H9 (cell line): ENCODE measurements around the gene ARSI. TPM values are rescaled to one million over a fixed set of nuclear protein-coding genes. Genes with fewer than 3 reads are reported as not detected.

ENCODE experiments used
- DNase-seq: peaks from one replicate; pipeline ENCODE4 v3.0.0-alpha.2; 2017
- H2AFZ ChIP-seq: one replicate; pipeline ENCODE4 v1.6.1; 2013; ENCODE audit warnings: mild to moderate bottlenecking, low read length, control low read depth, moderate library complexity
- H2AK5ac ChIP-seq: 2 replicates; pipeline ENCODE4 v1.6.1; 2013; ENCODE audit warnings: low read length, control low read depth, mixed read lengths; ENCODE audit not compliant: insufficient read length
- H2BK120ac ChIP-seq: one replicate; pipeline ENCODE4 v1.6.1; 2013; ENCODE audit warnings: low read depth, mild to moderate bottlenecking, low read length, control low read depth, inconsistent platforms; ENCODE audit not compliant: poor library complexity, severe bottlenecking
- H2BK12ac ChIP-seq: 2 replicates; pipeline ENCODE4 v1.6.1; 2013; ENCODE audit warnings: low read length, control low read depth, mixed read lengths, low read depth; ENCODE audit not compliant: insufficient read length
- H2BK15ac ChIP-seq: 2 replicates; pipeline ENCODE4 v1.6.1; 2013; ENCODE audit warnings: low read depth, low read length, control low read depth
- H2BK20ac ChIP-seq: one replicate; pipeline ENCODE4 v1.6.1; 2013; ENCODE audit warnings: low read depth, mild to moderate bottlenecking, low read length, control low read depth, inconsistent platforms; ENCODE audit not compliant: poor library complexity, severe bottlenecking
- H2BK5ac ChIP-seq: 2 replicates; pipeline ENCODE4 v1.6.1; 2013; ENCODE audit warnings: low read length, control low read depth, mixed read lengths; ENCODE audit not compliant: insufficient read length
- H3K14ac ChIP-seq: 2 replicates; pipeline ENCODE4 v1.6.1; 2013; ENCODE audit warnings: low read length, control low read depth; ENCODE audit not compliant: insufficient read depth
- H3K18ac ChIP-seq: 2 replicates; pipeline ENCODE4 v1.6.1; 2013; ENCODE audit warnings: low read depth, mild to moderate bottlenecking, mixed read lengths, low read length, control low read depth; ENCODE audit not compliant: insufficient read length
- H3K23ac ChIP-seq: 2 replicates; pipeline ENCODE4 v1.6.1; 2013; ENCODE audit warnings: low read length, control low read depth, mixed read lengths, low read depth; ENCODE audit not compliant: insufficient read length
- H3K23me2 ChIP-seq: 2 replicates; pipeline ENCODE4 v1.6.1; 2013; ENCODE audit warnings: low read depth, mild to moderate bottlenecking, mixed read lengths, low read length, control low read depth; ENCODE audit not compliant: insufficient read length, poor library complexity, severe bottlenecking
- H3K27ac ChIP-seq: 2 replicates; pipeline ENCODE4 v1.5.1; 2013; ENCODE audit warnings: low read length, control low read depth, mixed read lengths, low read depth; ENCODE audit not compliant: insufficient read length
- H3K27me3 ChIP-seq: 2 replicates; pipeline ENCODE4 v1.6.1; 2013; ENCODE audit warnings: low read length, control low read depth, inconsistent platforms; ENCODE audit not compliant: insufficient read depth
- H3K4ac ChIP-seq: 2 replicates; pipeline ENCODE4 v1.6.1; 2013; ENCODE audit warnings: low read depth, mild to moderate bottlenecking, control low read depth, inconsistent platforms, low read length, moderate library complexity
- H3K4me1 ChIP-seq: 2 replicates; pipeline ENCODE4 v1.6.1; 2013; ENCODE audit warnings: low read length, control low read depth, inconsistent platforms; ENCODE audit not compliant: insufficient read depth
- H3K4me2 ChIP-seq: 2 replicates; pipeline ENCODE4 v1.6.1; 2013; ENCODE audit warnings: low read length, control low read depth, mixed read lengths; ENCODE audit not compliant: insufficient read length, insufficient read depth
- H3K56ac ChIP-seq: 2 replicates; pipeline ENCODE4 v1.6.1; 2013; ENCODE audit warnings: low read depth, mild to moderate bottlenecking, mixed read lengths, low read length, control low read depth; ENCODE audit not compliant: insufficient read length
- H3K79me1 ChIP-seq: 2 replicates; pipeline ENCODE4 v1.6.1; 2013; ENCODE audit warnings: low read depth, mild to moderate bottlenecking, moderate library complexity, low read length, control low read depth, inconsistent platforms; ENCODE audit not compliant: insufficient read depth, poor library complexity, severe bottlenecking
- H3K79me2 ChIP-seq: 2 replicates; pipeline ENCODE4 v1.6.1; 2013; ENCODE audit warnings: low read length, control low read depth, inconsistent platforms; ENCODE audit not compliant: insufficient read depth
- H3K9ac ChIP-seq: 2 replicates; pipeline ENCODE4 v1.6.1; 2013; ENCODE audit warnings: low read length, control low read depth, mixed read lengths; ENCODE audit not compliant: insufficient read length; ENCODE audit errors: extremely low read depth
- H3K9me3 ChIP-seq: one replicate; pipeline ENCODE4 v1.6.1; 2013; ENCODE audit warnings: low read depth, low read length, inconsistent platforms; ENCODE audit not compliant: control insufficient read depth
- H3T11ph ChIP-seq: one replicate; pipeline ENCODE4 v1.6.1; 2013; ENCODE audit warnings: mild to moderate bottlenecking, low read length, control low read depth, inconsistent platforms
- H4K20me1 ChIP-seq: one replicate; pipeline ENCODE4 v1.6.1; 2013; ENCODE audit not compliant: control insufficient read depth, insufficient read length, insufficient read depth
- H4K5ac ChIP-seq: 2 replicates; pipeline ENCODE4 v1.6.1; 2013; ENCODE audit warnings: low read depth, mild to moderate bottlenecking, mixed read lengths, low read length, control low read depth; ENCODE audit not compliant: insufficient read length
- H4K8ac ChIP-seq: replicated peaks from 2 replicates; pipeline ENCODE4 v1.6.1; 2013; ENCODE audit warnings: low read length, control low read depth, mixed read lengths, low read depth; ENCODE audit not compliant: insufficient read length
- H4K91ac ChIP-seq: 2 replicates; pipeline ENCODE4 v1.6.1; 2013; ENCODE audit warnings: low read depth, mild to moderate bottlenecking, moderate library complexity, mixed read lengths, low read length, control low read depth; ENCODE audit not compliant: insufficient read length
- H3K27ac Mint-ChIP-seq, 3 experiments: 2 replicates in 2 of 3; 3 replicates in 1 of 3; pipeline ENCODE4 v1.8.0; 2020 to 2021; ENCODE audit warnings: mixed read lengths in 3 of 3, mild to moderate bottlenecking in 1 of 3, moderate library complexity in 1 of 3
- H3K27me3 Mint-ChIP-seq: 2 replicates; pipeline ENCODE4 v1.8.0; 2021; ENCODE audit warnings: low read depth, mild to moderate bottlenecking, moderate library complexity, mixed read lengths
- H3K36me3 Mint-ChIP-seq, 3 experiments: 2 replicates in 2 of 3; 3 replicates in 1 of 3; pipeline ENCODE4 v1.8.0; 2020 to 2021; ENCODE audit warnings: low read depth in 3 of 3, mixed read lengths in 3 of 3; ENCODE audit not compliant: insufficient read depth in 1 of 3
- H3K4me1 Mint-ChIP-seq, 2 experiments: 2 replicates each; pipeline ENCODE4 v1.8.0; 2020; ENCODE audit warnings: mixed read lengths in 2 of 2
- H3K4me3 Mint-ChIP-seq, 2 experiments: 2 replicates in 1 of 2; 3 replicates in 1 of 2; pipeline ENCODE4 v1.8.0; 2020 to 2021; ENCODE audit warnings: mild to moderate bottlenecking in 2 of 2, mixed read lengths in 2 of 2, moderate library complexity in 1 of 2
- H3K9me3 Mint-ChIP-seq, 2 experiments: 2 replicates in 1 of 2; 3 replicates in 1 of 2; pipeline ENCODE4 v1.8.0; 2020; ENCODE audit warnings: mild to moderate bottlenecking in 2 of 2, mixed read lengths in 2 of 2, moderate library complexity in 1 of 2
- WGBS: extraction: QIAGEN DNeasy Blood & Tissue Kit; methylation state at CpG from one replicate; pipeline ENCODE4 v1.1.7; 2013; ENCODE audit warnings: missing lambda C conversion rate, low lambda C conversion rate, mixed read lengths; ENCODE audit not compliant: insufficient read length; ENCODE audit errors: extremely low coverage; 5-methylcytosine and 5-hydroxymethylcytosine counted together
- total RNA-seq: library from RNA; stranded (reverse); gene quantifications from 2 replicates; pipeline ENCODE4 v1.2.1, GENCODE V29; 2021
- TF ChIP-seq, protein P1 (sequence below): fragments of 200-600 bp; sonication (generic); conservative IDR thresholded peaks from 3 replicates; pipeline ENCODE4 v1.8.0; 2021; ENCODE audit warnings: antibody characterized with exemption, mild to moderate bottlenecking

The ARSI gene
- total RNA-seq, 1 experiment from 2014 or later, result 1.7 TPM

DNA sequence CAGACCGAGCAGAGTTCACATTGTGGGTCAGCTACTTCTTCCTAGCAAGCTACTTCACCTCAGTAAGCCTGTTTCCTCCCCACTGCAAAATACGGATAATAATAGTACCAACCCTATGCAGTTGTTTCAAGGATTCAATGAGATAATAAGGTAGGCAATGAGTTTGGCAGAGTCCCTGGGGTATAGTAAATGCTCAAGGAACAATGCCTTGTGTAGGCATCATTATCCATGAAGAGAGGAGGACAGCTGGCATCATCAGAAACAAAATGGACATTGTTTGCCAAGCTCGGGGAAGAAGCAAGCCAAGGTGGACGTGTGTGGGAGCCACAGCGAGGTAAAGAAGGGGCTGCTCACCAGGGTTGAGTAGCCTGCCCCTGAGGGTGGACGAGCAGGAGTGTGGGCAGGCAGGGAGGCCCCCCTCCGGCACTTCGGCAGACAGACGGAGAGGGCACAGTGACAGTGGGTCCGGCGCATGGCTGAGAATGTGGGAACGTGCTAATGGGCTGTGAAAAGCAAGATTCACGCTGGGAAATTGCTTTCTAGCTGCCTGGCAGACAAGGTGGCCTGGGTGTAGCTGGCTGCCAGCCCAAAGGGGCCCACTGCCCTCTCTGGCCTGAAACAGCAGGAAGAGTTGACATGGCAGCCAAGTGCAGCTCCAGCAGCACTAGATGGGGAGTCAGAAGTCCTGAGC lies 23.2 kb downstream of the ARSI start:
- Histone ChIP-seq H3K4ac (no peak overlapping the region), H3K27ac (no peak overlapping the region), H4K5ac (no peak overlapping the region), H2BK12ac (no peak overlapping the region), H3K4me1 (no peaks in the 10 kb centered on the region), H4K91ac (no peak overlapping the region), H3K27me3 (no peaks in the 10 kb centered on the region), H3K79me1 (no peaks in the 10 kb centered on the region), H3K4me2 (no peak overlapping the region), H3K23me2 (no peaks in the 10 kb centered on the region), H3K23ac (no peak overlapping the region), H3T11ph (no peak overlapping the region), H3K9me3 (no peaks in the 10 kb centered on the region), H3K79me2 (no peaks in the 10 kb centered on the region), H2BK120ac (no peak overlapping the region), H2AK5ac (no peak overlapping the region), H3K9ac (no peak overlapping the region), H2BK15ac (no peak overlapping the region), H2BK20ac (no peak overlapping the region), H4K20me1 (no peaks in the 10 kb centered on the region), H2AFZ (no peak overlapping the region), H3K18ac (no peak overlapping the region), H2BK5ac (no peak overlapping the region), H3K14ac (no peak overlapping the region; the same call in 1 of the 2 replicates), H3K56ac (no peak overlapping the region), H4K8ac (no peak overlapping the region)
- Mint-ChIP-seq H3K36me3 (no peaks in the 10 kb centered on the region), H3K4me3 (no peak overlapping the region), H3K9me3 (no peaks in the 10 kb centered on the region), H3K4me1 (peaks cover 5 to 24% of the 10 kb centered on the region in 2 experiments), H3K27me3 (peaks cover 14% of the 10 kb centered on the region), H3K27ac (no peak overlapping the region)
- no CpG with 5 or more reads among the region's 13 CpGs for WGBS
- no peak for DNase-seq
- TF ChIP-seq, protein P1, sequence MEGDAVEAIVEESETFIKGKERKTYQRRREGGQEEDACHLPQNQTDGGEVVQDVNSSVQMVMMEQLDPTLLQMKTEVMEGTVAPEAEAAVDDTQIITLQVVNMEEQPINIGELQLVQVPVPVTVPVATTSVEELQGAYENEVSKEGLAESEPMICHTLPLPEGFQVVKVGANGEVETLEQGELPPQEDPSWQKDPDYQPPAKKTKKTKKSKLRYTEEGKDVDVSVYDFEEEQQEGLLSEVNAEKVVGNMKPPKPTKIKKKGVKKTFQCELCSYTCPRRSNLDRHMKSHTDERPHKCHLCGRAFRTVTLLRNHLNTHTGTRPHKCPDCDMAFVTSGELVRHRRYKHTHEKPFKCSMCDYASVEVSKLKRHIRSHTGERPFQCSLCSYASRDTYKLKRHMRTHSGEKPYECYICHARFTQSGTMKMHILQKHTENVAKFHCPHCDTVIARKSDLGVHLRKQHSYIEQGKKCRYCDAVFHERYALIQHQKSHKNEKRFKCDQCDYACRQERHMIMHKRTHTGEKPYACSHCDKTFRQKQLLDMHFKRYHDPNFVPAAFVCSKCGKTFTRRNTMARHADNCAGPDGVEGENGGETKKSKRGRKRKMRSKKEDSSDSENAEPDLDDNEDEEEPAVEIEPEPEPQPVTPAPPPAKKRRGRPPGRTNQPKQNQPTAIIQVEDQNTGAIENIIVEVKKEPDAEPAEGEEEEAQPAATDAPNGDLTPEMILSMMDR, result no peak
